Right lobe of liver (tissue), 4 donors: ENCODE measurements around the gene GIPR.

Source experiments
- CTCF ChIP-seq, 4 donors: fragments of 200-600 bp in 3 of 4; fragments of 450-650 bp in 1 of 4; IDR thresholded peaks; one replicate each; pipeline versions ENCODE4 v1.5.1 to v1.8.0; 2016 to 2022; ENCODE audit warnings: antibody characterized with exemption in 4 of 4, mild to moderate bottlenecking in 2 of 4
- POLR2A ChIP-seq: fragments of 450-650 bp; IDR thresholded peaks from one replicate; pipeline ENCODE4 v1.6.1; 2017; ENCODE audit warnings: antibody characterized with exemption, mild to moderate bottlenecking
- donor health status: DM: no; HTN: no; CAD: no.
- donor health status: DM: no; HTN: no; CAD: no.
- donor health status: DM: no; HTN: yes; CAD: no.

- TF ChIP-seq CTCF (IDR thresholded peaks at IDR 0.05) (no peak), POLR2A (no peak)
These were observed 35.4 kb upstream of the GIPR start for GRCh38 chr19:45632468-45633196.
